GM12878 (cell line): ENCODE data around the gene CAPN2. TPM values are rescaled to one million over a fixed set of nuclear protein-coding genes. Genes with fewer than 3 reads are reported as not detected.

Source experiments
- BACH1 ChIP-seq: fragments of 450-650 bp; IDR thresholded peaks from 2 replicates; pipeline ENCODE4 v1.6.1; 2017; ENCODE audit warnings: mild to moderate bottlenecking, borderline replicate concordance
- CTCF ChIP-seq, 3 experiments: IDR thresholded peaks in 2 of 3; conservative IDR thresholded peaks in 1 of 3; 2 replicates each; pipeline ENCODE4 v1.5.1; 2011; ENCODE audit warnings: low read depth in 3 of 3, low read length in 3 of 3, mild to moderate bottlenecking in 3 of 3, control low read depth in 2 of 3, moderate library complexity in 2 of 3, inconsistent platforms in 1 of 3, mixed read lengths in 1 of 3; ENCODE audit not compliant: control insufficient read depth in 2 of 3, insufficient read depth in 1 of 3; ENCODE audit errors: extremely low read depth in 1 of 3
- DPF2 ChIP-seq: fragments of 450-650 bp; IDR thresholded peaks from 2 replicates; pipeline ENCODE4 v1.6.1; 2017; ENCODE audit warnings: mild to moderate bottlenecking
- GATAD2B ChIP-seq: fragments of 450-650 bp; conservative IDR thresholded peaks from 2 replicates; pipeline ENCODE4 v1.6.1; 2017; ENCODE audit warnings: low read depth, mild to moderate bottlenecking, moderate library complexity
- IKZF1 ChIP-seq: fragments of 450-650 bp; conservative IDR thresholded peaks from 2 replicates; pipeline ENCODE4 v1.6.1; 2017; ENCODE audit warnings: antibody characterized with exemption, mild to moderate bottlenecking
- MTA3 ChIP-seq: IDR thresholded peaks from 2 replicates; pipeline ENCODE4 v1.6.1; 2012; ENCODE audit warnings: low read length, inconsistent platforms, borderline replicate concordance
- NR2F1 ChIP-seq: fragments of 450-650 bp; conservative IDR thresholded peaks from 2 replicates; pipeline ENCODE4 v1.6.1; 2017; ENCODE audit warnings: mild to moderate bottlenecking
- PAX8 ChIP-seq: fragments of 450-650 bp; IDR thresholded peaks from 2 replicates; pipeline ENCODE4 v1.6.1; 2017; ENCODE audit warnings: mild to moderate bottlenecking, moderate library complexity
- PKNOX1 ChIP-seq: fragments of 450-650 bp; IDR thresholded peaks from 2 replicates; pipeline ENCODE4 v1.6.1; 2016; ENCODE audit warnings: mild to moderate bottlenecking
- RELB ChIP-seq: fragments of 450-650 bp; IDR thresholded peaks from 2 replicates; pipeline ENCODE4 v1.6.1; 2017; ENCODE audit warnings: low read depth, mild to moderate bottlenecking, moderate library complexity
- REST ChIP-seq: IDR thresholded peaks from 2 replicates; pipeline ENCODE4 v1.6.1; 2012; ENCODE audit warnings: mild to moderate bottlenecking, low read depth, low read length
- SIN3A ChIP-seq: IDR thresholded peaks from 2 replicates; pipeline ENCODE4 v1.6.1; 2012; ENCODE audit warnings: low read depth, low read length, improper control_type of control experiment
- SREBF2 ChIP-seq: IDR thresholded peaks from 2 replicates; pipeline ENCODE4 v1.6.1; 2012; ENCODE audit warnings: mild to moderate bottlenecking, low read length
- WRNIP1 ChIP-seq: IDR thresholded peaks from 2 replicates; pipeline ENCODE4 v1.6.1; 2011; ENCODE audit warnings: low read depth, low read length, improper control_type of control experiment, borderline replicate concordance
- ZNF622 ChIP-seq: fragments of 450-650 bp; IDR thresholded peaks from 2 replicates; pipeline ENCODE4 v1.6.1; 2017; ENCODE audit warnings: mild to moderate bottlenecking, inconsistent platforms
- ZNF687 ChIP-seq: fragments of 450-650 bp; IDR thresholded peaks from 2 replicates; pipeline ENCODE4 v1.6.1; 2017; ENCODE audit warnings: mild to moderate bottlenecking, moderate library complexity
- polyA plus RNA-seq, 11 experiments: library from polyadenylated mRNA; depleted of rRNA in 4 of 11; unstranded in 6 of 11; stranded (reverse) in 5 of 11; fragments of >200 nt; fragmentation: Nextera tagmentation in 4 of 11; fragmentation: Illumina TruSeq in 1 of 11; extraction: Ambion mirVana in 4 of 11; extraction: Trizol in 1 of 11; gene quantifications; 1 replicate in 1 of 11; 2 replicates in 10 of 11; pipeline versions ENCODE4 v1.2.1 to v1.2.3, GENCODE V29; 2011 to 2016; ENCODE audit warnings: inconsistent platforms in 2 of 11, missing spikeins in 2 of 11, low read depth in 1 of 11
- total RNA-seq, 4 experiments: library from RNA; depleted of rRNA in 3 of 4; stranded (reverse); fragments of >200 nt in 3 of 4; fragmentation: Illumina TruSeq in 1 of 4; extraction: Trizol in 1 of 4; gene quantifications; 2 replicates each; pipeline versions ENCODE4 v1.2.1 to v1.2.3, GENCODE V29; 2013 to 2021

CAPN2 gene
- total and polyA plus RNA-seq, 10 of the 15 experiments (the other 5 are each of a cell fraction or from before 2014, with no cell fraction given): 6.0 to 21.4 (median 16.6) TPM

- TF ChIP-seq REST (no peak), PKNOX1 (no peak), SIN3A (no peak), BACH1 (peak; percentile 55), NR2F1 (peak; percentile 69; the same call in 1 of the 2 replicates), GATAD2B (peak; percentile 90), RELB (no peak), ZNF622 (no peak), SREBF2 (no peak), WRNIP1 (no peak), ZNF687 (peak; percentile 45; the same call in 1 of the 2 replicates), MTA3 (no peak), CTCF (IDR thresholded peaks at IDR 0.05 in 2 of 3, conservative IDR thresholded peaks at IDR 0.05 in 1 of 3; ENCODE audit: control insufficient read depth in 2 of 3, extremely low read depth in 1 of 3, insufficient read depth in 1 of 3, low read depth in 3 of 3, low read length in 3 of 3) (peak; percentile 46 to 71 (median 63); a peak in 5 of 6 replicates), DPF2 (peak; percentile 76), PAX8 (no peak), IKZF1 (peak; percentile 85)
Measured at GRCh38 chr1:223712194-223712849, at the start of gene CAPN2 (continued).
